ENCODE results near the gene MEIG1.
"Not testable (repeated sequence)": the region's sequence is repeated elsewhere in the genome, so short reads cannot be mapped to it uniquely, and the experiment has no call there.

Gene MEIG1

GRCh38 chr10:14958872-14959220 is 342 bp upstream of the MEIG1 start:
- DNase-seq = no peak

GRCh38 chr10:14967897-14968296 is 8.7 kb downstream of the MEIG1 start:
- no peak for DNase-seq

GRCh38 chr10:14971867-14972448 is 12.8 kb downstream of the MEIG1 start:
- peak; percentile 55 for DNase-seq

- DNase-seq = not testable (repeated sequence)
Measured at GRCh38 chr10:14974153-14974998, 15.2 kb downstream of the MEIG1 start.

GRCh38 chr10:14975672-14976273 is 16.6 kb downstream of the MEIG1 start:
- no peak for DNase-seq

DNA sequence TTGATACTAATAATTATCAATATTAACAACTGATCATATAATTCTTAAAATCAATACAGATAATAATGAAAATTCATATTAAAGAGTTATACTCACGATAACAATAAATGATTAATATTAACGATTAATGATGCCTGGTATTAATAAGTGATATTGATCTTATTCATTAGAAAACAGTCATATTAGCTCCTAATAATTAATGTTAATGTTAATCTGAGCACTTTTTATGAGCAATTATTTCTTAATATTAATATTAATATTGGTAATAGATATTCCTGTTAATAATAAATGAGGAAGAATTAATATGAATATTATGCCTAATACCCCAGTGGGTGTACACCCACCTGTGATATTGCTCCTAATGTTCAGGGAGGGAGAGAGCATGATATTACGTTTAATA is 23.6 kb downstream of the MEIG1 start:
- no peak for DNase-seq

DNA sequence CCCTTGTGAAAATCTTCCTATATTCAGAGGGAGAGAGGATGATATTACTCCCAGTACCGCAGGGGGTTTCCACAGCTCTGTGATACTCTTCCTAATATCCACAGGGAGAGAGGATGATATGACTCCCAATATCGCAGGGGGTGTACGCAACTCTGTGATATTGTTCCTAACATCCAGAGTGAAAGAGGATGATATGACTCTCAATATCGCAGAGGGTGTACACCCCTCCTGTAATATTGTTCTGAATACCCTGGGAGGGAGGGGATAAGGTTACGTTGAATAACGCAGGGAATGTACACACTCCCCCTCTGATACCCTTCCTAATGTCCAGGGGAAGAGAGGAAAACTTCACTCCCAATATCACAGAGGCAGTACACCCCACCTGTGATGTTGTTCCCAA is 30.4 kb downstream of the MEIG1 start:
- not testable (repeated sequence) for DNase-seq

DNA sequence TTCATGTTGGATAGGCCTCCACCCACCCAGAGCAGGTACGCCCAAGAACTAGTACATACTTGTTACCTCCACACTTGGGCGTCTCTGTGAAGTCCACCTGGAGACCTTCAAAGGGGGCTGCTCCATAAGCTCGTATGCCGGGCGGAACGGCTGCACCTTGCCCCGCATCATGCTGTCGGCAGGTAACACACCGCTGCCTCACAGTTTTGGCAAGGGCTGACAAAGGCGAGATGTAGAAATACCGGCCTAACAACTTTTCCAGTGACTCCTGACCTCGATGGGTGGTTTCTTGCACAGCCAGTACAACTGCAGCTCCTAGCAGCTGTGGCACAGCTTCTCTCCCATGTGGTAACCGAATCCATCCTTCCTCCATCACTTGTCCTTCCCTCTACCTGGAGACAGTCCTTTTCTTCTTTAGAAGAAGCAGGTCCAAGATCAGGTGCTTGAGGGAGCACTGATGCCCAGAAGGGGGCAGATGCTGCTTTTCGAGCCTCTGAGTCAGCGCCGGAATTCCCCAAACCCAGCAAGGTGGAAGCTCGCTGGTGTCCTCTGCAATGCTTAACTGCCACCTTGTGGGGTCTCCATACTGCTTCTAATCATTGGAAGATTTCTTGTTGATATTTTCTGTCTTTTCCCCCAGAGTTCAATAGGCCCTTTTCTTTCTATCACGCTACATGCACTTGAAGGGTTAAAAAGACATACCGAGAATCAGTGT is 32.0 kb downstream of the MEIG1 start:
- peak; percentile 59 for DNase-seq

- DNase-seq = not testable (repeated sequence)
Measured at GRCh38 chr10:14992336-14992735, 33.1 kb downstream of the MEIG1 start.

- DNase-seq = not testable (repeated sequence)
Measured at GRCh38 chr10:14993500-14994455, 34.6 kb downstream of the MEIG1 start.

GRCh38 chr10:14995964-14996565 is 36.9 kb downstream of the MEIG1 start:
- DNase-seq = no peak

DNA sequence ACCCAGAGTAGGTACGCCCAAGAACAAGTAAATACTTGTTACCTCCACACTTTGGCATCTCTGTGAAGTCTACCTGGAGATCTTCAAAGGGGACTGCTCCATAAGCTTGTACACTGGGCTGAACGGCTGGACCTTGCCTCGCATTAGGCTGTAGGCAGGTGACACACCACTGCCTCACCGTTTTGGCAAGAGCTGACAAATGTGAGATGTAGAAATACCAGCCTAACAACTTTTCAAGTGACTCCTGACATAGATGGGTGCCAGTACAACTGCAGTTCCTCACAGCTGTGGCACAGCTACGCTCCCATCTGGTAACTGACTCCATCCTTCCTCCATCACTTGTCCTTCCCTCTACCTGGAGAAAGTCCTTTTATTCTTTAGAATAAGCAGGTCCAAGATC is 54.3 kb downstream of the MEIG1 start:
- not testable (repeated sequence) for DNase-seq

DNA sequence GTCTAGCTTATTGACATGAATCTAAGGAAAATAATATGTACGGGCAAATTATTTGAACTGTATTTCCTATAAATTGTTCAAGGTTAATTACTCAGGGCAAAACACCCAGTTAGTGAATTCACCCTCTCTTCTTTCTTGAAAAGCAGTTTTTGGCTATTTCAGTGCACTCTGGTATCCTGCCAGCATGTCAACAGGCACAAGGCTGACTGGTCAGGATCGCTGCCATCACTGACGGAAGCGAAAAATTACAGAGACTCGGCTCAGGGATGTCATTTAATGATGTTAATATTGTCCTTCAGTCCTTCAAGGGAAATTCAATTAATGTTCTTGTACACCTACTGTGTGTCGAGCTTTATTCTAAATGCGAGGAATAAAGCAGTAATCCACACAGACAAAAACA is 56.3 kb downstream of the MEIG1 start:
- no peak for DNase-seq

GRCh38 chr10:15020966-15021365 is 61.8 kb downstream of the MEIG1 start:
- peak; percentile 31 for DNase-seq

Measured in CD4-positive, alpha-beta T cell treated with Interleukin-15 for 1 hour (primary cell).